ENCODE data around the gene BLTP1.

The BLTP1 gene, protein sequence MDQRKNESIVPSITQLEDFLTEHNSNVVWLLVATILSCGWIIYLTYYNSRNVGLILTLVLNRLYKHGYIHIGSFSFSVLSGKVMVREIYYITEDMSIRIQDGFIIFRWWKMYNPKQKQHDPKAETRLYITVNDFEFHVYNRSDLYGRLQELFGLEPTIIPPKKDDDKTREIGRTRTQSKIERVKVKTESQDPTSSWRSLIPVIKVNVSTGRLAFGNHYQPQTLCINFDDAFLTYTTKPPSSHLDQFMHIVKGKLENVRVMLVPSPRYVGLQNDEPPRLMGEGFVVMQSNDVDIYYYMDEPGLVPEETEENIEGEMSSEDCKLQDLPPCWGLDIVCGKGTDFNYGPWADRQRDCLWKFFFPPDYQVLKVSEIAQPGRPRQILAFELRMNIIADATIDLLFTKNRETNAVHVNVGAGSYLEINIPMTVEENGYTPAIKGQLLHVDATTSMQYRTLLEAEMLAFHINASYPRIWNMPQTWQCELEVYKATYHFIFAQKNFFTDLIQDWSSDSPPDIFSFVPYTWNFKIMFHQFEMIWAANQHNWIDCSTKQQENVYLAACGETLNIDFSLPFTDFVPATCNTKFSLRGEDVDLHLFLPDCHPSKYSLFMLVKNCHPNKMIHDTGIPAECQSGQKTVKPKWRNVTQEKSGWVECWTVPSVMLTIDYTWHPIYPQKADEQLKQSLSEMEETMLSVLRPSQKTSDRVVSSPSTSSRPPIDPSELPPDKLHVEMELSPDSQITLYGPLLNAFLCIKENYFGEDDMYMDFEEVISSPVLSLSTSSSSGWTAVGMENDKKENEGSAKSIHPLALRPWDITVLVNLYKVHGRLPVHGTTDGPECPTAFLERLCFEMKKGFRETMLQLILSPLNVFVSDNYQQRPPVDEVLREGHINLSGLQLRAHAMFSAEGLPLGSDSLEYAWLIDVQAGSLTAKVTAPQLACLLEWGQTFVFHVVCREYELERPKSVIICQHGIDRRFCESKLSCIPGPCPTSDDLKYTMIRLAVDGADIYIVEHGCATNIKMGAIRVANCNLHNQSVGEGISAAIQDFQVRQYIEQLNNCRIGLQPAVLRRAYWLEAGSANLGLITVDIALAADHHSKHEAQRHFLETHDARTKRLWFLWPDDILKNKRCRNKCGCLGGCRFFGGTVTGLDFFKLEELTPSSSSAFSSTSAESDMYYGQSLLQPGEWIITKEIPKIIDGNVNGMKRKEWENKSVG (N-terminal part only)

DNA sequence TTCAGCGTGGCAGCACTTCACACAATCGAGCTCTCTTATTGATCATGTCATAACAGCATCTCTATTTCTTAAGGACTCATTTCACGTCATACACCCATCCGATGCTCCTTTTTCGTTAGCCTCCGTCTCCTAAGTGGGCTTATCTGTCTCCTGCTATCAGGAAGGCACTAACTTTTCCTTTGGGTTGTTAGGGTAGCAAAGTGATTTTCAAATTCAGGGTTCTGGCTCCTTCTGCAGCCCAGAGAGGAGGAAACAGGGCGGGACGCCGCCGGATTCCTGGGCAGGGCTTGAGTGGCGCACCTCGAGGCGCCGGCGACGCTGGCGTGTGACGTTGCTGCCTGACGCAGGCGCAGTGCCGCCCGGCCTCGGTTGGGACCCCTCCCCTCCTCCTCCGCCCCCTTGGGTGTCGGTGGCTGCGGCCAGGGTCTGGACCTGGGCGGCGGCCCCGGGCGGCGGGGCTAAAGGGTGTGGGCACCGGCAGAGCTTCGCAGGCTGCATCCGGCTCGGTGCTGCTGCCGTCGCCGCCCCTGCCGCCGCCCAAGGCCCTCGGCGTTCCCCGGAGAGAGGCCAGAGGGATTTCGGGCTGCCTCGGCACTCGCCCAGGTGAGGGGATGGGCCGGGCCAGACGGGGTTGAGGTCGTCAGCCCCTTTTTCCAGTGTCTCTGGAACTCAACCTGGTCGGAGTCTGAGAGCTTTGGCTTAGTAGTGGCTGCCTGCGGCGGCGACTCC, at the start of gene BLTP1:
Gene BLTP1 (plus strand): TSS at position 350 of the 729 bp plus-strand sequence. CDS start 18,317 bp downstream, outside the sequence.
- TF ChIP-seq NFIC (IDR thresholded peaks at IDR 0.05) (no peak), RAD21 (IDR thresholded peaks at IDR 0.05; ENCODE audit: low read depth) (0 out of 2 replicates have a peak, but pooled peaks have one; percentile 11), CEBPB (IDR thresholded peaks at IDR 0.05) (no peak), CREB1 (IDR thresholded peaks at IDR 0.05; ENCODE audit: low read depth) (peak; percentile 92), EGR1 (IDR thresholded peaks at IDR 0.05) (no peak), YY1 (IDR thresholded peaks at IDR 0.05; ENCODE audit: low read depth) (no peak), EP300 (IDR thresholded peaks at IDR 0.05; ENCODE audit: borderline replicate concordance) (no peak; the same call in 1 of the 2 replicates), TEAD4 (IDR thresholded peaks at IDR 0.05) (peak; percentile 37; the same call in 1 of the 2 replicates), ZBTB7A (IDR thresholded peaks at IDR 0.05; ENCODE audit: low read depth) (peak; percentile 92), FOXM1 (IDR thresholded peaks at IDR 0.05; ENCODE audit: borderline replicate concordance, low read depth) (no peak), TAF1 (IDR thresholded peaks at IDR 0.05; ENCODE audit: low read depth) (peak; percentile 57; the same call in 1 of the 2 replicates), TCF12 (IDR thresholded peaks at IDR 0.05; ENCODE audit: low read depth) (no peak; the same call in 1 of the 2 replicates)
- TF ChIP-seq, protein P1, sequence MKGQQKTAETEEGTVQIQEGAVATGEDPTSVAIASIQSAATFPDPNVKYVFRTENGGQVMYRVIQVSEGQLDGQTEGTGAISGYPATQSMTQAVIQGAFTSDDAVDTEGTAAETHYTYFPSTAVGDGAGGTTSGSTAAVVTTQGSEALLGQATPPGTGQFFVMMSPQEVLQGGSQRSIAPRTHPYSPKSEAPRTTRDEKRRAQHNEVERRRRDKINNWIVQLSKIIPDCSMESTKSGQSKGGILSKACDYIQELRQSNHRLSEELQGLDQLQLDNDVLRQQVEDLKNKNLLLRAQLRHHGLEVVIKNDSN (IDR thresholded peaks at IDR 0.05): no peak
- TF ChIP-seq, protein P2, sequence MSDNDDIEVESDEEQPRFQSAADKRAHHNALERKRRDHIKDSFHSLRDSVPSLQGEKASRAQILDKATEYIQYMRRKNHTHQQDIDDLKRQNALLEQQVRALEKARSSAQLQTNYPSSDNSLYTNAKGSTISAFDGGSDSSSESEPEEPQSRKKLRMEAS (IDR thresholded peaks at IDR 0.05): peak; percentile 64
- TF ChIP-seq, protein P3, sequence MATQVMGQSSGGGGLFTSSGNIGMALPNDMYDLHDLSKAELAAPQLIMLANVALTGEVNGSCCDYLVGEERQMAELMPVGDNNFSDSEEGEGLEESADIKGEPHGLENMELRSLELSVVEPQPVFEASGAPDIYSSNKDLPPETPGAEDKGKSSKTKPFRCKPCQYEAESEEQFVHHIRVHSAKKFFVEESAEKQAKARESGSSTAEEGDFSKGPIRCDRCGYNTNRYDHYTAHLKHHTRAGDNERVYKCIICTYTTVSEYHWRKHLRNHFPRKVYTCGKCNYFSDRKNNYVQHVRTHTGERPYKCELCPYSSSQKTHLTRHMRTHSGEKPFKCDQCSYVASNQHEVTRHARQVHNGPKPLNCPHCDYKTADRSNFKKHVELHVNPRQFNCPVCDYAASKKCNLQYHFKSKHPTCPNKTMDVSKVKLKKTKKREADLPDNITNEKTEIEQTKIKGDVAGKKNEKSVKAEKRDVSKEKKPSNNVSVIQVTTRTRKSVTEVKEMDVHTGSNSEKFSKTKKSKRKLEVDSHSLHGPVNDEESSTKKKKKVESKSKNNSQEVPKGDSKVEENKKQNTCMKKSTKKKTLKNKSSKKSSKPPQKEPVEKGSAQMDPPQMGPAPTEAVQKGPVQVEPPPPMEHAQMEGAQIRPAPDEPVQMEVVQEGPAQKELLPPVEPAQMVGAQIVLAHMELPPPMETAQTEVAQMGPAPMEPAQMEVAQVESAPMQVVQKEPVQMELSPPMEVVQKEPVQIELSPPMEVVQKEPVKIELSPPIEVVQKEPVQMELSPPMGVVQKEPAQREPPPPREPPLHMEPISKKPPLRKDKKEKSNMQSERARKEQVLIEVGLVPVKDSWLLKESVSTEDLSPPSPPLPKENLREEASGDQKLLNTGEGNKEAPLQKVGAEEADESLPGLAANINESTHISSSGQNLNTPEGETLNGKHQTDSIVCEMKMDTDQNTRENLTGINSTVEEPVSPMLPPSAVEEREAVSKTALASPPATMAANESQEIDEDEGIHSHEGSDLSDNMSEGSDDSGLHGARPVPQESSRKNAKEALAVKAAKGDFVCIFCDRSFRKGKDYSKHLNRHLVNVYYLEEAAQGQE (IDR thresholded peaks at IDR 0.05; ENCODE audit: low read depth): no peak

DNA sequence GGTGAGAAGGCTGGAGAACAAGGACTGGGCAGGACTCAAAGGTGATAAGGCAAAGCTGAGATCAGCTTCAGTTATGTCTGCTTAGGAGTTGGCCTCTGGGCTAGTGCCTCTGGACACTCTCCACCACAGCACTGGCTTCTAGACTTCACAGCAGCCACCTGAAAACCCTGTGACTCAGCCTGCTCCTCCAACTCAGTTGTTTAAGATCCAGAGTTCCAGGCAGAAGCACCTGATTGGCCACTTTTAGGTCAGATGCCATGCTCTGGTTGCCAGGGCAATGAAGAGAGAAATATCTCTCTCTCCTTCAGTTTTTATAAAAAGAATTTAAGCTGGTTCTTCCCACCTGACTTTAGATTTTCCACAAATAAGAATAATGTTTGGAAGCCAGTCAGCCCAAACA, 47.9 kb upstream of the BLTP1 start:
- TF ChIP-seq, protein P3 (IDR thresholded peaks at IDR 0.05; ENCODE audit: low read depth): no peak
- TF ChIP-seq TCF12 (IDR thresholded peaks at IDR 0.05; ENCODE audit: low read depth) (no peak), CEBPB (IDR thresholded peaks at IDR 0.05) (no peak), RAD21 (IDR thresholded peaks at IDR 0.05; ENCODE audit: low read depth) (no peak), YY1 (IDR thresholded peaks at IDR 0.05; ENCODE audit: low read depth) (no peak), NFIC (IDR thresholded peaks at IDR 0.05) (no peak)
- TF ChIP-seq, protein P1 (IDR thresholded peaks at IDR 0.05): peak; percentile 68

DNA sequence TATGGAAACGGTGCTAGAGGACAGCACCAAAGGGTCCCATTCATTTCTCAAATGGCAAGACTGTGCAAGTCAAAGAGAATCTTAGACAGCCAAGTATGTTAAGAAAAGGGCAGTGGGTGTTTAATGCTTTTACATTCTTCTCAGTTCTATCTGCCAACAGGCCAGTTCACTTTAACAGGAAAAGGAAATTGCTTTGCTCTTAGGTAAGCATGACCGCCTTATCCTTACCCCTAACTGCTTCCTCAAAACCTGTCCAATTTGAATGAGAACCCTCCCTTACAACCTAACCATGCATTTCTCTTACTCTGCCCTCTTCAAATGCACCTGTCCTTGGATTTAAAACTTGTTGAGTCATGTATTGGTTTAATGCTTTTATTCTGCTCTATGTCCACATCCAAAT, 44.5 kb upstream of the BLTP1 start:
- TF ChIP-seq FOXM1 (IDR thresholded peaks at IDR 0.05; ENCODE audit: borderline replicate concordance, low read depth) (no peak), CEBPB (IDR thresholded peaks at IDR 0.05) (no peak), RAD21 (IDR thresholded peaks at IDR 0.05; ENCODE audit: low read depth) (no peak), ZBTB7A (IDR thresholded peaks at IDR 0.05; ENCODE audit: low read depth) (no peak), TEAD4 (IDR thresholded peaks at IDR 0.05) (no peak), TAF1 (IDR thresholded peaks at IDR 0.05; ENCODE audit: low read depth) (no peak), NFIC (IDR thresholded peaks at IDR 0.05) (no peak), EP300 (IDR thresholded peaks at IDR 0.05; ENCODE audit: borderline replicate concordance) (no peak), YY1 (IDR thresholded peaks at IDR 0.05; ENCODE audit: low read depth) (no peak), EGR1 (IDR thresholded peaks at IDR 0.05) (no peak), TCF12 (IDR thresholded peaks at IDR 0.05; ENCODE audit: low read depth) (no peak), CREB1 (IDR thresholded peaks at IDR 0.05; ENCODE audit: low read depth) (no peak)
- TF ChIP-seq, protein P1 (IDR thresholded peaks at IDR 0.05): no peak
- TF ChIP-seq, protein P3 (IDR thresholded peaks at IDR 0.05; ENCODE audit: low read depth): no peak
- TF ChIP-seq, protein P2 (IDR thresholded peaks at IDR 0.05): no peak

Data from Ishikawa (cell line).